Measurements from ENCODE around the gene MRPL34. TPM values are rescaled to one million over a fixed set of nuclear protein-coding genes. Genes with fewer than 3 reads are reported as not detected.

The MRPL34 gene
- total and polyA plus RNA-seq, 9 of the 15 experiments (the other 6 are each of a cell fraction or from before 2014, with no cell fraction given) = 11.5 to 256 (median 72.5) TPM

GRCh38 chr19:17303167-17303939 lies 2.3 kb upstream of the MRPL34 start, which contains the start of gene ABHD8 (continued):
- no peak for TF ChIP-seq TRIM24 (IDR thresholded peaks at IDR 0.05)
- no peak for TF ChIP-seq ZBTB9 (CRISPR knock-in tag; IDR thresholded peaks at IDR 0.05)
- TF ChIP-seq FIP1L1 (IDR thresholded peaks at IDR 0.05; ENCODE audit: low read depth, low read length, poor library complexity, severe bottlenecking) = peak; percentile 64
- TF ChIP-seq NCOA2 (IDR thresholded peaks at IDR 0.05; ENCODE audit: partially characterized antibody in 2 of 2) = no peak
- TF ChIP-seq UBTF (IDR thresholded peaks at IDR 0.05; ENCODE audit: borderline replicate concordance in 1 of 2, low read depth in 2 of 2, low read length in 2 of 2) = no peak
- TF ChIP-seq ZNF384 (IDR thresholded peaks at IDR 0.05; ENCODE audit: low read depth, low read length) = no peak
- no peak for TF ChIP-seq NFE2 (IDR thresholded peaks at IDR 0.05; ENCODE audit: low read depth)
- 0 out of 4 replicates have a peak, but pooled peaks of 1 of the 2 experiments have one; percentile 21 for TF ChIP-seq SIN3A (IDR thresholded peaks at IDR 0.05; ENCODE audit: borderline replicate concordance in 2 of 2, control insufficient read depth in 1 of 2, low read depth in 2 of 2, low read length in 2 of 2)
- no peak for TF ChIP-seq SMARCB1 (IDR thresholded peaks at IDR 0.05; ENCODE audit: insufficient read length, low read depth)
- peak; percentile 99 for TF ChIP-seq PKNOX1 (IDR thresholded peaks at IDR 0.05)
- no peak for TF ChIP-seq NCOA1 (IDR thresholded peaks at IDR 0.05; ENCODE audit: low read depth)
- TF ChIP-seq ATF7 (IDR thresholded peaks at IDR 0.05) = peak; percentile 70
- peak; percentile 55; the same call in 1 of the 2 replicates for TF ChIP-seq NR2C1 (IDR thresholded peaks at IDR 0.05)
- TF ChIP-seq NR2C1 (tag; IDR thresholded peaks at IDR 0.05) = peak; percentile 41; the same call in 1 of the 2 replicates
- no peak for TF ChIP-seq ZNF445 (CRISPR knock-in tag; IDR thresholded peaks at IDR 0.05; ENCODE audit: low read depth)
- peak; percentile 49; the same call in 1 of the 2 replicates for TF ChIP-seq HCFC1 (IDR thresholded peaks at IDR 0.05; ENCODE audit: low read depth, low read length)
- no peak for TF ChIP-seq SRSF9 (IDR thresholded peaks at IDR 0.05; ENCODE audit: borderline replicate concordance, low read depth, low read length)
- no peak for TF ChIP-seq PHTF2 (CRISPR knock-in tag; IDR thresholded peaks at IDR 0.05)
- TF ChIP-seq RFX7 (CRISPR knock-in tag; IDR thresholded peaks at IDR 0.05) = no peak
- no peak for TF ChIP-seq HMG20A (CRISPR knock-in tag; conservative IDR thresholded peaks at IDR 0.05)
- peak; percentile 67; the same call in 1 of the 2 replicates for TF ChIP-seq SPI1 (IDR thresholded peaks at IDR 0.05; ENCODE audit: borderline replicate concordance, low read depth, low read length)
- TF ChIP-seq POLR2AphosphoS5 (IDR thresholded peaks at IDR 0.05; ENCODE audit: control insufficient read depth, insufficient read depth, low read depth, low read length) = no peak
- peak; percentile 70 for TF ChIP-seq KDM5B (IDR thresholded peaks at IDR 0.05; ENCODE audit: insufficient replicate concordance, low read depth, low read length)
- no peak for TF ChIP-seq MAFF (IDR thresholded peaks at IDR 0.05; ENCODE audit: low read length)

Data from K562 (cell line).